Ovary (tissue), 3 donors: Measurements from ENCODE around the gene UGGT2.

Source experiments
- CTCF ChIP-seq, 3 donors: fragments of 450-650 bp in 2 of 3; fragments of 200-600 bp in 1 of 3; IDR thresholded peaks; one replicate each; pipeline versions ENCODE4 v1.5.1 to v1.8.0; 2016 to 2022; ENCODE audit warnings: antibody characterized with exemption in 3 of 3, mild to moderate bottlenecking in 1 of 3
- POLR2A ChIP-seq: fragments of 450-650 bp; IDR thresholded peaks from one replicate; pipeline ENCODE4 v1.6.1; 2017; ENCODE audit warnings: antibody characterized with exemption, mild to moderate bottlenecking, moderate library complexity
- donor health status: DM: no; HTN: no; CAD: no.

GRCh38 chr13:95842898-95843297, 210.3 kb downstream of the UGGT2 start:
- no peak for TF ChIP-seq POLR2A
- TF ChIP-seq CTCF (IDR thresholded peaks at IDR 0.05), result no peak
